Heart left ventricle (tissue), 13 donors: ENCODE results near the gene NME5.
"Not testable (repeated sequence)": the region's sequence is repeated elsewhere in the genome, so short reads cannot be mapped to it uniquely, and the experiment has no call there.

Experiments
- POLR2A ChIP-seq, 2 donors: fragments of 450-650 bp; IDR thresholded peaks; one replicate each; pipeline ENCODE4 v1.6.1; 2017; ENCODE audit warnings: antibody characterized with exemption in 2 of 2, mild to moderate bottlenecking in 2 of 2, moderate library complexity in 2 of 2
- TF ChIP-seq, protein P1 (sequence below), 12 donors: fragments of 200-600 bp; sonication (generic) in 4 of 12; IDR thresholded peaks; one replicate each; pipeline versions ENCODE4 v1.5.0 to v1.8.0; 2018 to 2022; ENCODE audit warnings: antibody characterized with exemption in 12 of 12, mild to moderate bottlenecking in 5 of 12
- donor health status: ischemic (EF 13 %, LVEDD 7.1; RV severe dilation, severe dysfunction).
- donor health status: DM: no; HTN: yes; CAD: no.
- donor health status: DM: no; HTN: no; CAD: no.
- donor health status: ischemic (EF 25% LVEDD 6.9; RV normal size, moderate dysfunction).
- donor health status: ischemic (EF 25% LVEDD 5.7; RV mildly dilated, moderate dysfunction).
- donor health status: ischemic (EF 35%, LVEDD 5.7; RV mildly dilated, moderate dysfunction).
- donor health status: nonischemic (EF 11% LVEDD 7.7; RV severe dilation, severe dysfunction).
- donor health status: DM: yes; HTN: yes; CAD: no.
- donor health status: PGD.
- donor health status: ischemic (EF 29% LVEDD 5.4; RV normal size, mild dysfunction).
- donor health status: nonischemic (EF 23%, LVEDD 6.1; RV moderate dilation, normal function).

DNA sequence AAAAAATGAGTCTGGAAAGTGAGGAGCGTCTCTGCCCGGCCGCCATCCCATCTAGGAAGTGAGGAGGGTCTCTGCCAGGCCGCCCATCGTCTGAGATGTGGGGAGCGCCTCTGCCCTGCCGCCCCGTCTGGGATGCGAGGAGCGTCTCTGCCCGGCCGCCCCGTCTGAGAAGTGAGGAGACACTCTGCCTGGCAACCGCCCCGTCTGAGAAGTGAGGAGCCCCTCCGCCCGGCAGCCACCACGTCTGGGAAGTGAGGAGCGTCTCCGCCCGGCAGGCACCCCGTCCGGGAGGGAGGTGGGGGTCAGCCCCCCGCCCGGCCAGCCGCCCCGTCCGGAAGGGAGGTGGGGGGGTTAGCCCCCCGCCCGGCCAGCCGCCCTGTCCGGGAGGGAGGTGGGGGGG, 69.2 kb downstream of the NME5 start:
- TF ChIP-seq, protein P1, sequence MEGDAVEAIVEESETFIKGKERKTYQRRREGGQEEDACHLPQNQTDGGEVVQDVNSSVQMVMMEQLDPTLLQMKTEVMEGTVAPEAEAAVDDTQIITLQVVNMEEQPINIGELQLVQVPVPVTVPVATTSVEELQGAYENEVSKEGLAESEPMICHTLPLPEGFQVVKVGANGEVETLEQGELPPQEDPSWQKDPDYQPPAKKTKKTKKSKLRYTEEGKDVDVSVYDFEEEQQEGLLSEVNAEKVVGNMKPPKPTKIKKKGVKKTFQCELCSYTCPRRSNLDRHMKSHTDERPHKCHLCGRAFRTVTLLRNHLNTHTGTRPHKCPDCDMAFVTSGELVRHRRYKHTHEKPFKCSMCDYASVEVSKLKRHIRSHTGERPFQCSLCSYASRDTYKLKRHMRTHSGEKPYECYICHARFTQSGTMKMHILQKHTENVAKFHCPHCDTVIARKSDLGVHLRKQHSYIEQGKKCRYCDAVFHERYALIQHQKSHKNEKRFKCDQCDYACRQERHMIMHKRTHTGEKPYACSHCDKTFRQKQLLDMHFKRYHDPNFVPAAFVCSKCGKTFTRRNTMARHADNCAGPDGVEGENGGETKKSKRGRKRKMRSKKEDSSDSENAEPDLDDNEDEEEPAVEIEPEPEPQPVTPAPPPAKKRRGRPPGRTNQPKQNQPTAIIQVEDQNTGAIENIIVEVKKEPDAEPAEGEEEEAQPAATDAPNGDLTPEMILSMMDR (IDR thresholded peaks at IDR 0.05), result not testable (repeated sequence)
- not testable (repeated sequence) for TF ChIP-seq POLR2A (IDR thresholded peaks at IDR 0.05)
